Pancreas (tissue), 10 donors: Measurements from ENCODE around the gene DYRK1A. TPM values are rescaled to one million over a fixed set of nuclear protein-coding genes. Genes with fewer than 3 reads are reported as not detected.
"Not testable (repeated sequence)": the region's sequence is repeated elsewhere in the genome, so short reads cannot be mapped to it uniquely, and the experiment has no call there.

Experiments used
- ATAC-seq, 4 donors: fragments of 200-7000 bp; cut with Tn5 transposase; one replicate each; pipeline versions ENCODE4 v1.8.0 to v1.9.1; 2020; ENCODE audit warnings: mild to moderate bottlenecking in 4 of 4, moderate library complexity in 4 of 4
- DNase-seq, 6 donors: peaks; one replicate each; pipeline ENCODE4 v3.0.0-alpha.2; 2020
- FAIRE-seq: peaks from 2 replicates; lab custom pipeline; 2012; peaks lifted over from hg19 to GRCh38; lab: Jason Lieb, UNC
- H3K27ac ChIP-seq, 4 donors: fragments of 200-600 bp; sonication (generic); 1 replicate in 3 of 4; 2 replicates in 1 of 4; pipeline versions ENCODE4 v1.5.0 to v1.8.0; 2020
- H3K27me3 ChIP-seq, 4 donors: fragments of 200-600 bp; one replicate each; pipeline ENCODE4 v1.8.0; 2021
- H3K36me3 ChIP-seq, 3 donors: fragments of 200-600 bp; sonication (generic) in 1 of 3; one replicate each; pipeline versions ENCODE4 v1.5.0 to v1.8.0; 2020 to 2021
- H3K4me1 ChIP-seq, 3 donors: fragments of 200-600 bp; one replicate each; pipeline ENCODE4 v1.8.0; 2021
- H3K4me3 ChIP-seq, 4 donors: fragments of 200-600 bp; sonication (generic) in 2 of 4; one replicate each; pipeline versions ENCODE4 v1.5.0 to v1.8.0; 2020 to 2021
- H3K9me3 ChIP-seq, 4 donors: fragments of 200-600 bp; one replicate each; pipeline ENCODE4 v1.8.0; 2021
- WGBS, 2 donors: extraction: QIAGEN DNeasy Blood & Tissue Kit; methylation state at CpG; one replicate each; pipeline ENCODE4 v1.1.7; 2013; 5-methylcytosine and 5-hydroxymethylcytosine counted together
- intact Hi-C, 3 donors: fragments of 100-400 bp; cut with DNase I; formaldehyde crosslinking; loops; one replicate each; pipeline versions ENCODE4 v1.11.1 to v1.14.2; 2022
- polyA plus RNA-seq, 2 donors: library from polyadenylated mRNA; stranded (reverse); fragments of 200-250 nt; gene quantifications; one replicate each; pipeline ENCODE4 v1.2.3, GENCODE V29; 2013
- total RNA-seq, 6 donors: library from RNA; stranded (reverse); fragmentation: NEBNext Ultra II Directional in 4 of 6; extraction: Animal tissue kit (Norgen Biotek cat#: 25700) in 4 of 6; gene quantifications; one replicate each; pipeline versions ENCODE4 v1.2.1 to v1.2.4, GENCODE V29; 2021 to 2023
- TF ChIP-seq, protein P1 (sequence below), 4 donors: fragments of 200-600 bp; sonication (generic) in 3 of 4; IDR thresholded peaks; one replicate each; pipeline versions ENCODE4 v1.5.0 to v1.8.0; 2021; ENCODE audit warnings: antibody characterized with exemption in 4 of 4
- donor health status: healthy with polysubstance abuse.
- donor health status: DM: no; HTN: no; CAD: no; lungs with moderate emphysema.
- donor health status: DM: no; HTN: no; CAD: no.
- donor health status: control.
- donor health status: control.
- donor health status: Bipolar disorder and iron deficiency.
- donor health status: DM: yes; HTN: yes; CAD: no.
- donor health status: DM: no; HTN: no; CAD: no.
- donor health status: DM: no; HTN: no; CAD: no.
- donor health status: DM: yes; HTN: yes; CAD: no.

Gene DYRK1A
- total and polyA plus RNA-seq, 8 donors = 10.4 to 37.9 (median 22.3) TPM

DNA sequence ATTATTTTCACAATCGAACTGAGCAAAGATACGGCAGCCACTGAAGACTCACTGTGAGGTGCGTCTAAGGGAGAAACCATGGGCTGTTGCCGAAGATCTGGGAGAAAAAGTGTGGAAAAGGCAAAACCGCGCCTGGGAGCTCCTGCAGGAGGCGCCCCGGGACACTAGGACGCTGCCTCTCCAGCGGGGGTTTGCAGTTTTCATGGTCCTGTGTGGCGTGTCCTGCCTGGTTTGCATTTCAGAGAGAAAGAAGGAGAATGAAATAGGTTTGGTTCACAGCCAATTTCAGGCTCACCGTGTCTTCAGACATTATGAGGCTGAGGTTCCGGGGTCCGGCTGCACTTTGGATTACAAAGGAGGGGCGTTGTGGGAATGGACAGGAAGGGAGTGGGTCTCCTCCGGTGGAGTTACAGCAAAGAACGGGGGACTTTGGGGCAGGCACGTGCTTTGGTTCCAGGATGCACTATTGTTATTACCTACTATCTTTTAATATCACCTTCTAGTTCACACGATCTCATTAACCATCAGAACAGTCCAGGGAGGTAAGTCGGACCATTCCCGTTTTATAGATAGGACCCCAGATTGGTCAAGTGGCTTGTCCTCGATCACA lies 179.8 kb downstream of the DYRK1A start:
- Histone ChIP-seq H3K27ac (no peak overlapping the region), H3K9me3 (no peaks in the 10 kb centered on the region), H3K4me3 (no peak overlapping the region), H3K27me3 (no peaks in the 10 kb centered on the region), H3K4me1 (no peaks in the 10 kb centered on the region), H3K36me3 (no peaks in the 10 kb centered on the region)
- ATAC-seq (no peak), DNase-seq (no peak), FAIRE-seq (no peak)
- WGBS, 2 donors = 73 to 77% methylated on average over 22 of the region's 22 CpGs
- TF ChIP-seq, protein P1, sequence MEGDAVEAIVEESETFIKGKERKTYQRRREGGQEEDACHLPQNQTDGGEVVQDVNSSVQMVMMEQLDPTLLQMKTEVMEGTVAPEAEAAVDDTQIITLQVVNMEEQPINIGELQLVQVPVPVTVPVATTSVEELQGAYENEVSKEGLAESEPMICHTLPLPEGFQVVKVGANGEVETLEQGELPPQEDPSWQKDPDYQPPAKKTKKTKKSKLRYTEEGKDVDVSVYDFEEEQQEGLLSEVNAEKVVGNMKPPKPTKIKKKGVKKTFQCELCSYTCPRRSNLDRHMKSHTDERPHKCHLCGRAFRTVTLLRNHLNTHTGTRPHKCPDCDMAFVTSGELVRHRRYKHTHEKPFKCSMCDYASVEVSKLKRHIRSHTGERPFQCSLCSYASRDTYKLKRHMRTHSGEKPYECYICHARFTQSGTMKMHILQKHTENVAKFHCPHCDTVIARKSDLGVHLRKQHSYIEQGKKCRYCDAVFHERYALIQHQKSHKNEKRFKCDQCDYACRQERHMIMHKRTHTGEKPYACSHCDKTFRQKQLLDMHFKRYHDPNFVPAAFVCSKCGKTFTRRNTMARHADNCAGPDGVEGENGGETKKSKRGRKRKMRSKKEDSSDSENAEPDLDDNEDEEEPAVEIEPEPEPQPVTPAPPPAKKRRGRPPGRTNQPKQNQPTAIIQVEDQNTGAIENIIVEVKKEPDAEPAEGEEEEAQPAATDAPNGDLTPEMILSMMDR (IDR thresholded peaks at IDR 0.05) = no peak
- intact Hi-C loops = no loop called here

DNA sequence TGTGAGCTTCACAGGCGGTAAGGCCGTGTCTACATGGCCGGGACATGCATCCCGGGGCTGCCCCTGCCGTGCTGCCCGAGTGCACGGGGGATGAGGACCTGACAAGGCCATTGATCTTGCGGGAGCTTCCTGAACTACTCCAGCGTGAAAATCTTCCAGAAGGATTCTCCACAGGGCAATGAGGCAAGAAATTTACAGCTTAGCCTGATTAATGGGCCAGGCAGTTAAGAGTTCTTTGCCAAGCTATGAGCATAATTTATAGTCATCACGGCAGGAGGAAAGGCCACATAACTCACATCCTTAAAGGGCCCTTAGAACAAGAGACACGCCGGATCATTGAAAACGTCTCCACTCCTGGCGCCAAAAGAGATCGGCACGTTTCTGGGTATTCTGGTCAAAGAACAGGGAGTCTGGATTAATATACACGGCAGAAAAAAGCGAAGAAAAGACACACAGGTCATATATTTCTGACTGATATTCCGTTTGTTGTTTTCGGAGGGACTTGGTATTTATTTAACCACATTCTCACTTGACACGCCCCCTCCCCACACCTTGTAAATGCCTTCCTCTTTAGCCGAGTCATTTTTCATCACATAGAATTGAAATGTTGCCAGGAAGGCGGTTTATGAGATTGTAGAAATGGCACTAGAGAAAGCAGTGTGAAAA lies 180.5 kb downstream of the DYRK1A start:
- intact Hi-C loops = no loop called here
- TF ChIP-seq, protein P1 (IDR thresholded peaks at IDR 0.05) = no peak
- no peaks in the 10 kb centered on the region for H3K27me3 ChIP-seq
- no peak for FAIRE-seq
- no peaks in the 10 kb centered on the region for H3K9me3 ChIP-seq
- ATAC-seq = peak in 2 of 4 donors; percentile 29 to 31
- WGBS, 2 donors = 48 to 51% methylated on average over 23 of the region's 23 CpGs
- no peaks in the 10 kb centered on the region for H3K4me1 ChIP-seq
- no peaks in the 10 kb centered on the region for H3K36me3 ChIP-seq
- no peak for DNase-seq
- no peak overlapping the region for H3K4me3 ChIP-seq
- no peak overlapping the region for H3K27ac ChIP-seq

DNA sequence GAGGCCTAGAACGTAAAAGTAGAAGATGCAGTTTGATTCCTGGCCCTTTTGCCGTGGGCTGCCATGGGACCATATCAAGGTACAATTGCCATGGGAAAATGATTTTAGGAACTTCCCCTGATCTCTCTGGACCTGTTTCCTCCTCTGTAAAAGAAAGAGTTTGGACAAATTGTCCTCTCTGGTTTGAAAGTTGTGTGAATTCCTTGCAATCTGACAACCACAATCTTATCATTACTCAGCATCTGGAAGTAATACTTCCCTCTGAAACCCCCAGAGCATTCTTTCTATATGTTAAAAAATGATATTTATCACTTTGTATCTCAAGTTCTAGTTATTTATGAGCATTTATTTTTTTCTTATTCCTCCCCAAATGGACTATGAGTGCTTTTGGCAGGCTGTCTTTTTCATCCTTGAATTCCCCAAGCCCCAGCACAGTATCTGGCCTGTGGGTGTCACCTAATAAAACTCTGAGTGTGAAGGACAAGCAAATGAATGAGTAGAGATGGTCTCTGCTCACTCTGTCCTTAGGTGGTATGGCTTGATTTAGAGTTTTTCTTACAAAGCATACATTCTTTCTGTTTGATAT lies 181.1 kb downstream of the DYRK1A start:
- ATAC-seq (no peak), FAIRE-seq (no peak), DNase-seq (no peak)
- H3K9me3 ChIP-seq = no peaks in the 10 kb centered on the region
- 67 to 76% methylated on average over 2 of the region's 2 CpGs for WGBS, 2 donors
- H3K4me3 ChIP-seq = no peak overlapping the region
- TF ChIP-seq, protein P1 (IDR thresholded peaks at IDR 0.05) = no peak
- intact Hi-C loops = no loop called here
- H3K36me3 ChIP-seq = no peaks in the 10 kb centered on the region
- no peaks in the 10 kb centered on the region for H3K27me3 ChIP-seq
- H3K27ac ChIP-seq = no peak overlapping the region
- no peaks in the 10 kb centered on the region for H3K4me1 ChIP-seq

DNA sequence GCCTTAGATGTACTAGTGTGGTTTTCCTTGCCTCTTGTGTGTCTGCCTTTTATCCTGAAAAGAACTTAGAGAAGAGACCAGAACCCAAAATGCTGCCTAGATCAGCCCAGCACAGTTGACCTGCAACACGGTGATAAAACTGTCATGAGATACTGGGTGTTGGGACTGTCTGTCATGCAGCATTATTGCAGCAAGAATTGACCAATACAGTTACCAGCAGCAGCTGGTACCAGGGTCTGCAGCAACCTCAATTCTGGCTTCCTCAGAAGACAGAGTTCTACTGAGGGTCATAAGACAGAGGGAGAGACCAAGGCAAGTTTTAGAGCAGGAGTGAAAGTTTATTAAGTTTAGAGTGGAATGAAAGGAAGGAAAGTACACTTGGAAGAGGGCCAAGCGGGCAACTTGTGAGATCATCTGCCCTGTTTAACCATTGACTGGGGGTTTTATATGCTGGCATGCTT lies 182.0 kb downstream of the DYRK1A start:
- Histone ChIP-seq H3K9me3 (no peaks in the 10 kb centered on the region), H3K36me3 (no peaks in the 10 kb centered on the region), H3K4me1 (no peaks in the 10 kb centered on the region), H3K27me3 (no peaks in the 10 kb centered on the region), H3K27ac (no peak overlapping the region), H3K4me3 (no peak overlapping the region)
- intact Hi-C loops = no loop called here
- ATAC-seq (no peak), FAIRE-seq (no peak), DNase-seq (no peak)
- TF ChIP-seq, protein P1 (IDR thresholded peaks at IDR 0.05) = no peak
- WGBS, 2 donors = 63 to 68% methylated on average over 2 of the region's 2 CpGs

DNA sequence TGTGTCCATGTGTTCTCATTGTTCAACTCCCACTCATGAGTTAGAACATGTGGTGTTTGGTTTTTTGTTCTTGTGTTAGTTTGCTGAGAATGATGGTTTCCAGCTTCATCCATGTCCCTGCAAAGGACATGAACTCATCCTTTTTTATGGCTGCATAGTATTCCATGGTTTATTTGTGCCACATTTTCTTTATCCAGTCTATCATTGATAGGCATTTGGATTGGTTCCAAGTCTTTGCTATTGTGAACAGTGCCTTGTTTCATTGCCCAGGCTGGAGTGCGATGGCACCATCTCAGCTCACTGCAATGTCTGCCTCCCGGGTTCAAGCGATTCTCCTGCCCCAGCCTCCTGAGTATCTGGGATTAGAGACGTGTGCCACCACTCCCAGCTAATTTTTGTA lies 183.2 kb downstream of the DYRK1A start:
- not testable (repeated sequence) for H3K36me3 ChIP-seq, H3K4me1 ChIP-seq, H3K27me3 ChIP-seq, H3K9me3 ChIP-seq, DNase-seq, H3K4me3 ChIP-seq, ATAC-seq, H3K27ac ChIP-seq, FAIRE-seq
- intact Hi-C loops = loop anchor here in 1 of 3 donors (10.0 kb wide), 1 partner anchor 65 kb away; no protein-coding TSS in a partner anchor
- 84 to 90% methylated on average over 4 of the region's 4 CpGs for WGBS, 2 donors
